NCI-H446 treated with DMSO at 0.1 percent for 48 hours (cell line): Measurements from ENCODE around the gene DGCR2.

Source experiments
- DNase-seq: peaks from one replicate; lab custom pipeline; 2025; lab: John Stamatoyannopoulos, UW

DGCR2 gene

DNA sequence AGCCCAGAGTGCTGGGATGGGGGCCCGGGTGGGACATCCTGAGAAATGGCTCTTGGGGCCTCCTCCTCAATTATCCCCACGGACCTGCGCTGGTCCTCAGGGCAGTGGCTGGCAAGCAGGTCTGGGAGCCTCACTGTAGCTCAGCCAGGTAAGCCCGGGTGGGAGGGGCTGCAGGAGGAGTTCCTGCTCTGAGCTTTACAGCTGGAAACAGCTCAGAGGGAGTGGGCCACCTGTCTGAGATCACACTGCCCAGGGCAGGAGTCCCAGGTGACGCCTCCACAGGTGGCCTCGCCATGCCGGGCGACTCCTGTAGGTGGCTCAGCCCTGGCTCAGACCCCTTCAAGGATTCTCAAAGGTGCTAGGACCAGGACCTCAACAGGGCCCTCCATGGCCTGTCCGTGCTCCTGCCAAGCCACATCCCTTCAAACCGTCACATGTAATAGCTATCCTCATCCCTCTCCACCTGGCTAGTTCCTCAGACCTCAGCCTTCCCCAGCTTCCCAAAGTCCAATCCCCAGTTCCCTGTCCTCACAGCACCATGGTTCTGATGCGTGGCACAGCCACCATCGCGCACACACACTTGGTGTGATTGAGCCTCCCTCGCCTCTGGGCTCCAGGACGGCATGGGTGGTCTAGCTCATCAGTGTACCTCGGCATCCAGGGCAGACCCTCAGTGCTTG is 5.3 kb upstream of the DGCR2 start:
- no peak for DNase-seq

- no peak for DNase-seq
Measured at GRCh38 chr22:19126309-19127273, 4.4 kb upstream of the DGCR2 start.

DNA sequence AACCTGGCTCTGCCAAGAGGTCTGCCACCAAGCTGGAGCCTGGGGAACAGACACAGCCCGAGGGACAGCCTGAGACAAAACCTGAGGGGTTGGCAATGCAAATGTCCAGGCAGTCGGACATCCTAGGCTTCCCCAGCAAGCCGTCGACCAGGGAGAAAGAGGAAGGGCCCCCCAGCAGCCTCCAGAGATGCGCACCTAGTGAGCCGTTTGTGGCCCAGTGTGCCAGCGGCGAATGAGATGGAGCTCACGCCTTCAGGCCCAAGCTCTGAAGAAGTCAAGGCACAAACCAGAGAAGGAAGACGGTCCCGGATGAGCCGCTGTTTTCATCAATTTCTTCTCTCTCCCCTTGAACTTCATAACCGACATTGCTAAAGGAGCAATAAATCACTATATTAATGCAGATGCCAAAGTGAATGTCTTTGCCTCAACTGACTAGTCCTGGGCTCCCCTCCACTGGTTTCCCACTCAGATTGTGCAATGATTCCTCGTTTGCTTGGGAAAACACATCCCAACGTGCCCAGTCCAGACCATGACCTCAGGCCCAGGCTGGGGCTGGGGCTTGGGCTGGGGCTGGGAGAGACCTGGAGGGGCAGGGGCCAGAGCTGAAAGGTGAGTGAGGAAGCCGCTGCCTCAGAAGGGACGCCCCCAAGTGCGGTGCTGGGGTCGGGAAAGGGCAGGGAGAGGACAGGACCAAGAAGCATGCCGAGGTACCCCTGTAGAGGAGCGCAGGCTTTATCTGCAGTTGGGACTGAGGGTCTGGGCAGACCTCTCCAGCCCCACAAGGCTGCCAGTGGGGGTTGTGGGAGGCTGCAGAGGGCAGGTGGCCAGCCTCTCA is 3.5 kb upstream of the DGCR2 start:
- no peak for DNase-seq

GRCh38 chr22:19125011-19125410 is 2.8 kb upstream of the DGCR2 start:
- no peak for DNase-seq

DNA sequence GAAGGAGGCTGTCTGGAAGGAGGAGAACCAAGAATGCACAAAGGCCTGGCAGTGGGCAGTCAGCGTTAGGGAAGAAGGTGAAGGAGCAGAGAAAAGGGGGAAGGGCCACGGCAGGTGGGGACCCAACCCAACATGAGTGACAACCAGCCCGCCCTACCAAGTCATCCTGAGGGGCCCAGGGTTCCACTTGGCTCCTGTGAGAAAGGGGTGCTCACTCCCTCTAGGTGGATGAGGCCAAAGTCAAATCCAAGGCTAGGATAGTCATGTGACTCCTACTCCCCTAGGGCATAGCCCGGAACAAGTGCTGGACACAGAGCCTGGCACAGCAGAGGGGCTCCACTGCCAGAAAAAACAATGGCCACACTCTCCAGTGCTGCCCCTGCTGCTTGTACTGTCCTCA is 2.2 kb upstream of the DGCR2 start:
- no peak for DNase-seq

DNA sequence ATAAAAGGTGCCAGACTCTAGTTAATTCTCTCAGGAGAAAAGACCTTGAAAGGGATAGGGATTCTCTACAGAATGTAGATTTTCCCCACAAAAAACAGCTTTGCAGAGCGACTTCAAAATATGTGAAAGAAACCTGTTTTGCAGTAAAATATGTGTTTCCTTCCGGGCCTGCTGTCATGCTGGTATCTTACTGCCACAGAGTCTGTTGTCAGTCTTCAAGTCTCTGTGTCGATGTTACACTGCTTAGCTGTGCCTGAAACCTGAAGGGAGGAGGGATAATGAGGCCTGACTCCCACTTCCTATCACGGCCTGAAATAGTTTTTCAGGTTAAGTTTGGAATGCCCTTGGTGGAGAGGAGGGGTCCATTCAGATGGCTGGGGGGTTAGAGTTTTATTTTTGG is 1.7 kb upstream of the DGCR2 start:
- DNase-seq, result no peak

DNA sequence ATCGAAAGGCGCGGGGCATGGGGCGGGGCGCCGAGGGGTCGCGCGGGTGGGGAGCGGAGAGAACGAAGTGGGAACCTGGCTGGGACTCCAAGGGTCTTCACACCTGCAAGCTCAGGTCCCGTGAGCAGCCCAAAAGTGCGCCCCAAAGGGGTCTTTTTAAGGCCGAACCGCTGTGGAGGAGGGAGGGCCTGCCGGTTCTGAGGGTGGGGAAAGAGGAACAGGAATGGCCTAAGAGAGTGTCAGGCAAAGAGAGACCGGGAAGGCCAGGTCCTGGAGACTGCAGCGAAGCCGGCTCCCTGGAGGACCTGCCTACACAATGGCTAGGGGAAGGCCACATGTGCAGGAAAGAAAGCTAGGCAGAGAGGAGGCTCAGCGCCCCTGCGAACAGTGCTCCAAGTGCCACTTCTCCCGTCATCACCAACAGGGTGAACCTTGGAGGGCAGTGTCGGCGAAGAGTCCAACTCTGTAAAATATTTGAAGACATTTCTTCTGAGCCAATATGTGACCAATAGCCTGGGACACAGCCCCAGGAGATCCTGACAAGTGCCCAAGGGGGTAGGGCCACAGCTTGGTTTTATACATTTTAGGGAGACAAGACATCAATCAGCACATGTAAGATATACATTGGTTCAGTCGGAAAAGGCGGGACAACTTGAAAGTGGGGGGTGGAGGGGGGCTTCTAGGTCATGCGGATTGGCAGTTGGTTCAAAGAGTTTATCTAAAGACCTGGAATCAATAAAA is 710 bp upstream of the DGCR2 start:
- no peak for DNase-seq

DNA sequence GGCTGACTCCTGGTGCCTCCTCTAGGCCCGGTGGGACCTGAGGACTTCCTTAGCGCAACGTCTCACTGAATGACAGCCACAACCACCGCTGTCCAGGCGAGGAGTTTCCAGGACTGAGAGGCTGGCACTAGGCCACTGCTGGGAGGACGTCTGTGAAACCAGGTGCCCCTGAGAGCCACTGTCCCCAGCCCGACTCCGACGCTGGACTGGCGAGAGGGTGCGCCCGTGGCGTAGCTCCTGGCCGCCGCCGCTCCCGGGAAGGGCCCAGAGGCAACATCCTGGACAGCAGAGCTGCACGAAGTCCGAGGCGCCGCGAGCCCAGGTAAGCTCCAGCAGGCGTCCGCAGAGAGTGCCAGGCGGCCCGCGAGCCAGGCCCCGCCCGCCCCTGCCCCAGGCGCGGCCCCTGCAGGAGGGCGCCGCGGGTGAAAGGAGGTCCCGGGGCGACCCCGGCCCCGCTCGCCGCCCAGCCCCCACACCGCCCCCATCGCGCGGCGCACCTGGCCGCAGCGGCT is 525 bp downstream of the DGCR2 start:
- DNase-seq, result no peak

GRCh38 chr22:19120829-19121630 is 1.2 kb downstream of the DGCR2 start:
- no peak for DNase-seq

GRCh38 chr22:19119949-19120348 is 2.3 kb downstream of the DGCR2 start:
- DNase-seq, result no peak

DNA sequence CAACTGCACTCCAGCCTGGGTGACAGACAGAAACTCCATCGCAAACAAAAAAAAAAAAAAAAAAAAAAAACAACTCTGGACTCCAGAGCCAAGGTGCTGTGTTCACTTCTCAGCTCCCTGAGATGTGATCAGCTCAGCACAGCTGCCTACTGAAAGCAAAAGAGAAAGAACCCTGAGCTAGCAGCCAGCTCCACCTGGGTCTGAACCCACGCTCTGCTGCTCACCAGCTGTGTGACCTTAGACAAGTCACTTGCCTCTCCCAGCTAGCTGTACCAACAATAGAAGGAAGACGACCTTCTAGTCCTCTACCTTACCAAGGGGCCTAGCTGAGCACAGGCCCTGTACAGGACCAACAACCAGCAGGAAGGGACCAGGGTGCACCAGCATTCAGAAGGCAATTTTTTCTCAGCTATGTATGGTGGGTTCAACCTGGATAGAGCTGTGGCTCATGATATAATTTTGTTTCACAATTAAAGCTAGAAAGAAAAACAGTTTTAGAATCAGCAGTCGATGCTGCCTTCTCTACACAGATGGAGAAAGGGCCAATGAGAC is 3.8 kb downstream of the DGCR2 start:
- no peak for DNase-seq

DNA sequence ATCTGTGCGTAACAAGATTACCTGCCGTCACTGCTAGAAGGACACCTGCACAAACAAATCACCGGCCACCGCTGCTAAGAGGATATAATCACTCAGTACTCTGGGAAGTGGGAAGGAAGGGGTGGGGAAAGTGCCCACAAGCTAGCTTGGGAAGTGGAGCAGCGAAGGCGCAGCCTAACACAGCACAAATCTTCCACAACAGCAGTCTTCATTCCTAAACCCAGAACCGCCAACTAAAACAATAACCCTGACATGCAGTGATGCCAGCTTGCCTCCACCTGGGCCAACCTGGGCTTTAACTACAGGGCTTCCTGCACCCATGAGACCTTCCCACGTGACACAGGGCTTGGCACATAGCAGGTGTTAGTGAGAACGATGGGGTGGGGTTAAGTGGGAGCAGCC is 5.1 kb downstream of the DGCR2 start:
- DNase-seq, result no peak

DNA sequence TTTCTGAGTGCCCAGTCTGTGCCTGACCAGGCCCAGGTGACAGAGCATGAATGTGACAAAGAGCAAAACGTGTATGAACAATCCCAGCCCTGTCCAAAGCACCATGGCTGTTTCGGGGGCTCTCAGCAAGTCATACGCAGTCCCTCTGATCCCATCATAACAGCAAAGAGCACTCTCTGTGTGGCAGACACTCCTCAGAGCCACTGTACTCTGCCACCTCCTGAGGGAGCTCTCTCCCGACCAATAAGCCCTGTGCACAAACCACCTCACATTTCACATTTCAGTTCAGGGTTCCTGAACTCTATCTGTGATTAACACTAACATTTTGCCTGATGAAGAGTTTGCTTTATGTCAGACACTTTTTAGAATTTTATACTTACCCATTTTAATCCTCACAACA is 6.6 kb downstream of the DGCR2 start:
- DNase-seq, result no peak

DNA sequence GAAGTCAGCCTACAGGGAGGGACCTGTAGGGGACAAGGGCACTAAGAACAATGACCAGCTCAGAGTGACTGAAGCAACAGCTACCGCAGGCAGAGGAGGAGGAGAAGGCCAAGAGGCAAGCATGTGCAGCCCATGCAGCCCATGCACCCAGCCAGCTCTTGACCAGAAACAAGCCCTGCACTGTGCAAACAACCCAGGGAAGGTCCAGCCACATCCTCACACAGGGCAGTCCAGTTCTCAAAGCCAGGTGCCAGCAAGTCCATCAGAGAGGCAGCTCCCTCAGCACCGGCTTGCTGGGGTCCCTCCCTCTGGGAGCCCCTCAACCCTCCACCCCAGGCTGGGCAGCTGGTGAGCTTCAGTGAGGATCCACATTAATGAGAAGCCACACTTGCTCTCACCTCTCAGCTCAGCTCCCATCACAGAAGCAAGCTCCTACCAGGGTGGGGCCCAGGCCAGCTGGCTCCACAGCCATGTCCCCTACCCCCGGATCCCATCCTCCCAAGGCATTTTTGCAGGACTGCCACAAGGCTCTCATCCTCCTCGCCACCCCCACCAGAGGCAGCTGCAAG is 7.1 kb downstream of the DGCR2 start:
- DNase-seq, result no peak

DNA sequence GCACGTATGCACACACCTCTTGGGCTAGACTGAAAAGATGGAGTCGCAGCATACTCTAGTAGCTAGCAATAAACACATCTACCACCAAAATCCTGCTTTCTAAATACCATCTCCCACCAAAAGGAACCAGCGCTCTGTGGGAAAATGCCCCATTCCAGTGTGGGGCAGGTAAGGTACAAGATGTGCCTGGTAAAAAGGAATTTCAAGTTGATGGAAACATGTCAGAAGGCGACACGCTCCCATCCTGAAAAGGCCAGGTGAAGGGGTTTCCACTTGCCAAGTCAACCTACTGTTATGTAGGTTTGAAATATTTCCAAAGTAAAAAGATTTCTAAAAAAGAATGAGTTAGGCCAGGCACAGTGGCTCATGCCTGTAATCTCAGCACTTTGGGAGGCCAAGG is 8.8 kb downstream of the DGCR2 start:
- DNase-seq, result no peak

DNA sequence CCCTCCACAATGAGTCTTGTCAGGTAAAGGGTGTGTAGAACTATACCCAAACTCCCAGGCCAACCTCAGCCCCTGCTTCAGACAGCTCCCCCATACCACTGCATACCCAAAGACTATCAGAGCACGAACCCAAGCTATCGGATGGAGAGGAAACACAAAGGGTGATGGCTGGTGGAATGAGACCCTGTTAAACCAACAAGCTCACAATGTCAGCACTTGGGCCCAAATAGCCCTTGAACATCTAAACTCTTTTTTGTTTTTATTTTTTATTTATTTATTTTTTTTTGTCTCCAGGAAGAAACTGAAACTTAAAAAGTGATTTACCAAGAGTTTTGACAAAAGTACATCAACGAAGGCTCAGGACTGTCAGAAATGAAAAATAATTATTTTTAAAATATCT is 10.6 kb downstream of the DGCR2 start:
- no peak for DNase-seq

DNA sequence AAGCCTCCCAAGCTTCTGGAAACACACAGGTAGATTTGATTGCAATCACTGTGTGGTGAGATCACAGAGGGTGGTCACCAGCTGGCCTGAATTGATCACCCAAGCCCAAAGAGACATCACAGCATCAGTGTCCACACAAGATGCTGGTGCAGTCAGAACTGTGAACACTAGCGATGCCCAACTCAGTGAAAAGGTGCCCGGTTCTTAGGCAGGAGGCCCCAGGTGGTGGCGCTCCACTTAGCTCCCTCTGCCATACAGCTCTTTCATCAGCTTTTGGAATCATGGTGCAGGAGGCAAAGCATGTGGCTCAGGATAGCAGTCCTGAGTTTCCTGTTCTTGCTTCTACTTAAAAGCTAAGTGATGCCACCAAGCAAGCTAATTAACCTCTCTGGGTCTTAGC is 11.1 kb downstream of the DGCR2 start:
- DNase-seq, result no peak

- no peak for DNase-seq
Measured at GRCh38 chr22:19110646-19111045, 11.6 kb downstream of the DGCR2 start.

DNA sequence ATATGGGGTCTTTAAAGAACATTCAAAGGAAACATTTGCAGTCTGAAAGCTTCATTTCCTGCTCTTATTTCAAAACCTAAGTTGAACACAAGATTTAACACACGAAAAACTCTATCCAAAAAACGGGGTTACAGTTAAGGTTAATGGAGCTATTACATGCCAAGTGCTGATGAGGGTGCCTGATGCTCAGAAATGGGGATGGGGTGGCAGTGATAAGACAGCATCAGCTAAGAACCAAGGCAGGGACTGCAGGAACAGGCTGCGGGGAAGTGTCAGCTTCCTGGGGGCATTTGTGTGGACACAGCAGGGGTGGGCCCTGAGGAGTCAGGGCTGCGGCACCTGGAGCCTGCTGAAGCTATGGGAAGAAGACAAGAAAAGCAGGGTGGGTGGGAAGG is 12.2 kb downstream of the DGCR2 start:
- no peak for DNase-seq
